Measurements from ENCODE around the gene COL27A1.
A peak's percentile ranks its signal among the peaks of the same experiment; 100 is the strongest.

DNA sequence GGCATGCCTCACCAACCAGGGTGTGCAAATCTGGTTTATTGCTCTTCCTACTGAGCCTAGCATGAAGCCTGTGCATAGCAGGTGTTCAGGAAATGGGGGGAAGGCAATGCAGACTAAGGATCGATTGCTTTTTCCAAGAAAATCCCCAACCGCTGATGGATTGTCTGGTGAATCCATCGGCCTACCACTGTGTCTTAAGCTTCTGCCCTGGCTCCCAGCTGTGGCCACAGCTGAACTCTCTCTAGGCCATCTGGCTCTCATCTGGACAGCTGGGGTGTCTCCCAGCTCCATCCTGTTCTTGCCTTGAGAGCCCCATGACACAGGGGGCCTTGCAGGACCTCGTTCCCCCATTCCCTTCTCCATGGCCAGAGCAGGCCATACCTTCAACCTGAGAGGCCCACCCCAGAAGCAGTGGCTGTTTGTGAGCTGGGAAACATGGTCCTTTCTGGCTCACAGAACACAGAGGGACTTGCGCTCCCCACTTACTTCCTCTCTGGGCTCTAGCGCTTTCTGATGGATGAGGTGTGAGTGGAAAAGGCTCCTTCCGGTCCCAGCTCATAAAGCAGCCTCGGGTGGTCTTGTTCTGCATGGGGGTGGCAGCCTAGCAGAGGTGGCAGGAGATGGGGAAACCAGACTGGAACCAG is 41.8 kb downstream of the COL27A1 start:
- TF ChIP-seq, protein P1, sequence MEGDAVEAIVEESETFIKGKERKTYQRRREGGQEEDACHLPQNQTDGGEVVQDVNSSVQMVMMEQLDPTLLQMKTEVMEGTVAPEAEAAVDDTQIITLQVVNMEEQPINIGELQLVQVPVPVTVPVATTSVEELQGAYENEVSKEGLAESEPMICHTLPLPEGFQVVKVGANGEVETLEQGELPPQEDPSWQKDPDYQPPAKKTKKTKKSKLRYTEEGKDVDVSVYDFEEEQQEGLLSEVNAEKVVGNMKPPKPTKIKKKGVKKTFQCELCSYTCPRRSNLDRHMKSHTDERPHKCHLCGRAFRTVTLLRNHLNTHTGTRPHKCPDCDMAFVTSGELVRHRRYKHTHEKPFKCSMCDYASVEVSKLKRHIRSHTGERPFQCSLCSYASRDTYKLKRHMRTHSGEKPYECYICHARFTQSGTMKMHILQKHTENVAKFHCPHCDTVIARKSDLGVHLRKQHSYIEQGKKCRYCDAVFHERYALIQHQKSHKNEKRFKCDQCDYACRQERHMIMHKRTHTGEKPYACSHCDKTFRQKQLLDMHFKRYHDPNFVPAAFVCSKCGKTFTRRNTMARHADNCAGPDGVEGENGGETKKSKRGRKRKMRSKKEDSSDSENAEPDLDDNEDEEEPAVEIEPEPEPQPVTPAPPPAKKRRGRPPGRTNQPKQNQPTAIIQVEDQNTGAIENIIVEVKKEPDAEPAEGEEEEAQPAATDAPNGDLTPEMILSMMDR (IDR thresholded peaks at IDR 0.05): no peak
- TF ChIP-seq POLR2AphosphoS5 (IDR thresholded peaks at IDR 0.05) (peak in 3 of 4 donors; percentile 7 to 77 (median 70)), POLR2A (IDR thresholded peaks at IDR 0.05) (no peak)
